GM13976 (cell line): ENCODE results near the gene TRPV6.

Source experiments
- DNase-seq: peaks from one replicate; pipeline ENCODE4 v3.0.0; 2012; ENCODE audit warnings: low spot score
- in situ Hi-C: fragments of 300-500 bp; cut with MboI; formaldehyde crosslinking; loops from one replicate; pipeline ENCODE4 v1.12.0; 2022; ENCODE audit warnings: low sequenced_read_pairs, mixed read lengths, inconsistent platforms; ENCODE audit not compliant: unreplicated experiment
- TF ChIP-seq, protein P1 (sequence below): IDR thresholded peaks from 2 replicates; pipeline ENCODE4 v1.5.1; 2012; ENCODE audit warnings: borderline replicate concordance, mild to moderate bottlenecking; ENCODE audit not compliant: insufficient read depth; ENCODE audit errors: extremely low read depth, missing control alignments, control extremely low read depth

TRPV6 gene

DNA sequence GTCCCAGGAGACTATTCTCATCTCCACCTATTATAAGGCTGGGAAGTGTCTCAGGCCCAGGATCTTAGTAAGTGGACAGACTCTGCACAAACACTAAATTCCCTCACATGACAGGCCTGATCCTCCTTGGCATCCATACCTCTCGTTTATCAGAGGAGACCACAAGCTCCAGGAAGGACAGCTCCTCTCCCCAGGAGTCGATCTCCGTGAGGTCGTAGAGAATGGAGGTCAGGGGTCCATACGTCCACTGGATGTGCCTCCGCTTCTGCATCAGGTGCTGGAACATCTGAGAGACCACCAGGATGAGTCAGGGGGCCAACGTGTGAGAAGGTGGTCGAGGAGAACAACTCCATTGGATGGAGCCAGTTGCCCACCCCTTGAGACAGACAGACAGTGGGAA lies 42.4 kb upstream of the TRPV6 start:
- TF ChIP-seq, protein P1, sequence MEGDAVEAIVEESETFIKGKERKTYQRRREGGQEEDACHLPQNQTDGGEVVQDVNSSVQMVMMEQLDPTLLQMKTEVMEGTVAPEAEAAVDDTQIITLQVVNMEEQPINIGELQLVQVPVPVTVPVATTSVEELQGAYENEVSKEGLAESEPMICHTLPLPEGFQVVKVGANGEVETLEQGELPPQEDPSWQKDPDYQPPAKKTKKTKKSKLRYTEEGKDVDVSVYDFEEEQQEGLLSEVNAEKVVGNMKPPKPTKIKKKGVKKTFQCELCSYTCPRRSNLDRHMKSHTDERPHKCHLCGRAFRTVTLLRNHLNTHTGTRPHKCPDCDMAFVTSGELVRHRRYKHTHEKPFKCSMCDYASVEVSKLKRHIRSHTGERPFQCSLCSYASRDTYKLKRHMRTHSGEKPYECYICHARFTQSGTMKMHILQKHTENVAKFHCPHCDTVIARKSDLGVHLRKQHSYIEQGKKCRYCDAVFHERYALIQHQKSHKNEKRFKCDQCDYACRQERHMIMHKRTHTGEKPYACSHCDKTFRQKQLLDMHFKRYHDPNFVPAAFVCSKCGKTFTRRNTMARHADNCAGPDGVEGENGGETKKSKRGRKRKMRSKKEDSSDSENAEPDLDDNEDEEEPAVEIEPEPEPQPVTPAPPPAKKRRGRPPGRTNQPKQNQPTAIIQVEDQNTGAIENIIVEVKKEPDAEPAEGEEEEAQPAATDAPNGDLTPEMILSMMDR = no peak
- no peak for DNase-seq
- in situ Hi-C loops = no loop called here

DNA sequence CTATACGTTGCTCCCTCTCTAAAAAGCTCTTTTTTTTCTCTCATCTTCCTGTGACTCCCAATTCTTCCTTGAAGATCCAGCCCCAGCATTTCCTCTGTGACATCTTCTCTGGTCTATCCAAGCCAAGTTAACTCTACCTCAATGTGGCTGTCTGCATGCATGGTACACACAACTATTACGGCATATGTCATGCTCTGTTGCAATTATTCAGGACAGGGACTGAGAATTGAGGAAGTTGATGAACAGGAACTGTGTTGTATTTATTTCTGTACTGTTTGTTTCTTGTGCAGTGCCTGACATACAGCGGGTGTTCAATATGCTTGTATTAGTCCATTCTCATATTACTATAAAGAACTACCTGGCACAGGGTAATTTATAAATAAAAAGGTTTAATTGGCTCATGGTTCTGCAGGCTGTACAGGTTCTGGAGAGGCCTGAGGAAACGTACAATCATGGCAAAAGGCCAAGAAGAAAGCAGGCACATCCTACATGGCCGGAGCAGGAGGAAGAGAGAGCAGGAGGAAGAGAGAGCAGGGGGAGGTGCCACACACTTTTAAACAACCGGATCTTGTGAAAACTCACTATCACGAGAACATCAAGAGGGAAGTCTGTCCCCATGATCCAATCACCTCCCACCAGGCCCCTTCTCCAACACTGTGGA lies 41.7 kb upstream of the TRPV6 start:
- TF ChIP-seq, protein P1 = no peak
- no peak for DNase-seq
- in situ Hi-C loops = no loop called here

DNA sequence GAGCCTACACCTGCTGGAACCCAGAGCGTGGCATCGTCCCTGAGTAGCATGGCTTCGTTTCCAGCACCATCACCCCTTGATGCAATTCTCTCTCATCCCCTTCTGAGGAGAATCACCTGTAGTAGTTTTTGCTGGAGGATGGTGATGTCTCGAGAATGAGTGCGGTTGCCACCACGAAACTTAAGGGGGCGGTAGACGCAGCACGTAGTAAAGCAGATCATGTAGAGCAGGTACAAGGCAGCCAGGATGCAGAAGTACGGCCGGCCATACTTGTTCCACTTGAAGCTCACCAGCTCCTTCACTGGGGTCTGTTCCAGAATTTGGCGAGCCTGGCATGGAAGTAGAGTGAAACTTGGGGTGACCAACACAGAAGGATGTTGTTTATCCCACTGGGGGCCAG lies 39.9 kb upstream of the TRPV6 start:
- in situ Hi-C loops = no loop called here
- TF ChIP-seq, protein P1 = no peak
- DNase-seq = no peak

DNA sequence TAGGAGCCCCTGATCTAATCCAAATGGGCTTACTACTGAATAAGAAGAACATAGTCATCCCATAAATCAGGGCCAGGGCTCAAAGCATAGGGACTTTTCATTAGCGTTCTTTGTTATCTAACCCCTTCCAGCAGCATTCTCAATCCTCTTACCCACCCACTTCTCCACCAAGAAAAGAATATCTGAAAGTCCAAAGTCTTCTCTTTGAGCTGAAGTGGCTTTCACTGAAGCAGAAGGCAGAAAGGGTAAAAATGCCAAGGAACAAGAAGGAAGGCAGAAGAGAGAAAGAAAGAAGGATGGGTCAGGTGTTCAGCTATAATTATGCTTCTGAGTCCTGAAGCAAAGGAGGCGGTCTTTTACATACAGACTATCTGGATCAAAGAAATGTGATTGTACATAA lies 37.8 kb upstream of the TRPV6 start:
- in situ Hi-C loops = no loop called here
- DNase-seq = no peak
- TF ChIP-seq, protein P1 = no peak

DNA sequence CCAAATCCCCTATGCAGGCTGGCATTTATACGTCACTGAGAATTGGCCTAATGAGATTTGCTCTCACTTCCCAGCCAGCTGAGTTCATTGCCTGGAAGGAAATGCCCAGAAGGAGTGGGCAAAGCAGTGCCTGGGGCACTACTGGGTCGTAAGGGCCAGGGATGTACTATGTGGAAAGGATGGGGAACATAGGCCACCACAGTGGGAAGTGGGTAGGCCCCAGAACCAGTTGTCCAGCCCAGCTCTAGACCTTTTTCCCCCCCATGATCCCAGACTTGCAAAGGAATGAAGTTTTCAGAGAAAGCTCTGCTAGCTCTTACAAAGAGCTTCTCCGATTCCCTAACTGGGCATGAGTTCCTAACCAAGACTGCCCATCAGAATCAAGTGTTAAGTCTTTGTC lies 34.1 kb upstream of the TRPV6 start:
- in situ Hi-C loops = no loop called here
- TF ChIP-seq, protein P1 = no peak
- no peak for DNase-seq

DNA sequence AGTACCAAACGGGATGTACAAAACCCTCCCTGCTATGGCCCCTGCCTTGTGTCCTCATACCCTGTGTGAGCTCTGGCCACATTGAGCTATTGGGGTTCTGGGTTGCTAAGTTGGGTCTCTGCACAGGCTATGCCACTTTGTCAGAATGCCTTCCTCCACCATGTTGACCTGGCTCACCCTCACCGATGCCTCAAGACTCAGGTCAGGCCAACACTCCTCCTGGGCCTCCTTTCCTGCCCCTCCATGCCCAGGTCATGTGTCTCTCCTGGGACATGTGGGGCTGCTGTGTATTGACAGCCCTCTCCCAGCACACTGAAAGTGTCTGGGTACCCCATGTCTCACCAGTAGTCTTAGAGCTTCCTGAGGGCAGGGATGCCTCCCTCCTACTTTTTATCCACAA lies 33.4 kb upstream of the TRPV6 start:
- in situ Hi-C loops = no loop called here
- TF ChIP-seq, protein P1 = no peak
- DNase-seq = no peak
